WTC11 (cell line): ENCODE data around the gene PLEKHA6.

Source experiments
- ATF1 ChIP-seq: sonication (generic); formaldehyde crosslinking; IDR thresholded peaks from 2 replicates; pipeline ENCODE4 v1.8.1; 2023; ENCODE audit warnings: mild to moderate bottlenecking, moderate library complexity, missing genetic modification reagents
- CREB1 ChIP-seq: sonication (generic); formaldehyde crosslinking; IDR thresholded peaks from 2 replicates; pipeline ENCODE4 v1.8.0; 2023; ENCODE audit warnings: mild to moderate bottlenecking, missing genetic modification reagents
- CREM ChIP-seq: sonication (generic); formaldehyde crosslinking; IDR thresholded peaks from 2 replicates; pipeline ENCODE4 v1.8.1; 2022; ENCODE audit warnings: mild to moderate bottlenecking, missing genetic modification reagents, moderate library complexity
- HMGXB4 ChIP-seq: sonication (generic); formaldehyde crosslinking; IDR thresholded peaks from 2 replicates; pipeline ENCODE4 v1.8.1; 2023; ENCODE audit warnings: mild to moderate bottlenecking, moderate library complexity, missing genetic modification reagents
- MYBL2 ChIP-seq: sonication (generic); formaldehyde crosslinking; IDR thresholded peaks from 2 replicates; pipeline ENCODE4 v1.8.1; 2023; ENCODE audit warnings: mild to moderate bottlenecking, moderate library complexity, missing genetic modification reagents
- RELA ChIP-seq: sonication (generic); formaldehyde crosslinking; IDR thresholded peaks from 2 replicates; pipeline ENCODE4 v1.8.1; 2022; ENCODE audit warnings: missing genetic modification reagents, mild to moderate bottlenecking, borderline replicate concordance
- TCF7 ChIP-seq: sonication (generic); formaldehyde crosslinking; IDR thresholded peaks from 2 replicates; pipeline ENCODE4 v1.8.0; 2022; ENCODE audit warnings: mild to moderate bottlenecking, low read depth, missing genetic modification reagents, moderate library complexity
- ZBTB21 ChIP-seq: sonication (generic); formaldehyde crosslinking; IDR thresholded peaks from 2 replicates; pipeline ENCODE4 v1.8.1; 2023; ENCODE audit warnings: mild to moderate bottlenecking, missing genetic modification reagents, borderline replicate concordance
- TF ChIP-seq, protein P1 (sequence below): fragments of 200-600 bp; IDR thresholded peaks from 2 replicates; pipeline ENCODE4 v1.8.0; 2022; ENCODE audit warnings: antibody characterized with exemption
- TF ChIP-seq, protein P2 (sequence below): sonication (generic); formaldehyde crosslinking; IDR thresholded peaks from 2 replicates; pipeline ENCODE4 v1.8.1; 2023; ENCODE audit warnings: mild to moderate bottlenecking, missing genetic modification reagents
- TF ChIP-seq, protein P3 (sequence below): sonication (generic); formaldehyde crosslinking; IDR thresholded peaks from 2 replicates; pipeline ENCODE4 v1.8.1; 2023; ENCODE audit warnings: mild to moderate bottlenecking, missing genetic modification reagents, moderate library complexity

- no peak for TF ChIP-seq TCF7 (CRISPR knock-in tag)
- no peak for TF ChIP-seq RELA (CRISPR knock-in tag)
- TF ChIP-seq, protein P1, sequence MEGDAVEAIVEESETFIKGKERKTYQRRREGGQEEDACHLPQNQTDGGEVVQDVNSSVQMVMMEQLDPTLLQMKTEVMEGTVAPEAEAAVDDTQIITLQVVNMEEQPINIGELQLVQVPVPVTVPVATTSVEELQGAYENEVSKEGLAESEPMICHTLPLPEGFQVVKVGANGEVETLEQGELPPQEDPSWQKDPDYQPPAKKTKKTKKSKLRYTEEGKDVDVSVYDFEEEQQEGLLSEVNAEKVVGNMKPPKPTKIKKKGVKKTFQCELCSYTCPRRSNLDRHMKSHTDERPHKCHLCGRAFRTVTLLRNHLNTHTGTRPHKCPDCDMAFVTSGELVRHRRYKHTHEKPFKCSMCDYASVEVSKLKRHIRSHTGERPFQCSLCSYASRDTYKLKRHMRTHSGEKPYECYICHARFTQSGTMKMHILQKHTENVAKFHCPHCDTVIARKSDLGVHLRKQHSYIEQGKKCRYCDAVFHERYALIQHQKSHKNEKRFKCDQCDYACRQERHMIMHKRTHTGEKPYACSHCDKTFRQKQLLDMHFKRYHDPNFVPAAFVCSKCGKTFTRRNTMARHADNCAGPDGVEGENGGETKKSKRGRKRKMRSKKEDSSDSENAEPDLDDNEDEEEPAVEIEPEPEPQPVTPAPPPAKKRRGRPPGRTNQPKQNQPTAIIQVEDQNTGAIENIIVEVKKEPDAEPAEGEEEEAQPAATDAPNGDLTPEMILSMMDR, result no peak
- TF ChIP-seq ATF1 (CRISPR knock-in tag), result no peak
- TF ChIP-seq CREB1 (CRISPR knock-in tag), result no peak
- no peak for TF ChIP-seq ZBTB21 (CRISPR knock-in tag)
- TF ChIP-seq CREM (CRISPR knock-in tag), result no peak
- TF ChIP-seq, protein P2, sequence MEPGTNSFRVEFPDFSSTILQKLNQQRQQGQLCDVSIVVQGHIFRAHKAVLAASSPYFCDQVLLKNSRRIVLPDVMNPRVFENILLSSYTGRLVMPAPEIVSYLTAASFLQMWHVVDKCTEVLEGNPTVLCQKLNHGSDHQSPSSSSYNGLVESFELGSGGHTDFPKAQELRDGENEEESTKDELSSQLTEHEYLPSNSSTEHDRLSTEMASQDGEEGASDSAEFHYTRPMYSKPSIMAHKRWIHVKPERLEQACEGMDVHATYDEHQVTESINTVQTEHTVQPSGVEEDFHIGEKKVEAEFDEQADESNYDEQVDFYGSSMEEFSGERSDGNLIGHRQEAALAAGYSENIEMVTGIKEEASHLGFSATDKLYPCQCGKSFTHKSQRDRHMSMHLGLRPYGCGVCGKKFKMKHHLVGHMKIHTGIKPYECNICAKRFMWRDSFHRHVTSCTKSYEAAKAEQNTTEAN (CRISPR knock-in tag), result no peak
- TF ChIP-seq, protein P3, sequence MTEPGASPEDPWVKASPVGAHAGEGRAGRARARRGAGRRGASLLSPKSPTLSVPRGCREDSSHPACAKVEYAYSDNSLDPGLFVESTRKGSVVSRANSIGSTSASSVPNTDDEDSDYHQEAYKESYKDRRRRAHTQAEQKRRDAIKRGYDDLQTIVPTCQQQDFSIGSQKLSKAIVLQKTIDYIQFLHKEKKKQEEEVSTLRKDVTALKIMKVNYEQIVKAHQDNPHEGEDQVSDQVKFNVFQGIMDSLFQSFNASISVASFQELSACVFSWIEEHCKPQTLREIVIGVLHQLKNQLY (CRISPR knock-in tag), result no peak
- no peak for TF ChIP-seq MYBL2 (CRISPR knock-in tag)
- no peak for TF ChIP-seq HMGXB4 (CRISPR knock-in tag)
Observed at GRCh38 chr1:204174958-204175357, 184.8 kb downstream of the PLEKHA6 start.
